GM12892 (cell line): ENCODE data around the gene SLMAP.

ENCODE experiments used
- DNase-seq: peaks from one replicate; pipeline ENCODE4 v3.0.0; 2011; ENCODE audit not compliant: insufficient read length
- FAIRE-seq: peaks from 2 replicates; lab custom pipeline; 2011; peaks lifted over from hg19 to GRCh38; lab: Jason Lieb, UNC
- POLR2A ChIP-seq: IDR thresholded peaks from 2 replicates; pipeline ENCODE4 v1.6.1; 2011; ENCODE audit warnings: low read depth, low read length, control low read depth
- POLR2AphosphoS5 ChIP-seq: IDR thresholded peaks from 2 replicates; pipeline ENCODE4 v1.6.1; 2011; ENCODE audit warnings: low read depth, low read length, control low read depth
- TAF1 ChIP-seq: IDR thresholded peaks from 2 replicates; pipeline ENCODE4 v1.6.1; 2011; ENCODE audit warnings: low read depth, mild to moderate bottlenecking, control low read depth, low read length, borderline replicate concordance

The SLMAP gene

DNA sequence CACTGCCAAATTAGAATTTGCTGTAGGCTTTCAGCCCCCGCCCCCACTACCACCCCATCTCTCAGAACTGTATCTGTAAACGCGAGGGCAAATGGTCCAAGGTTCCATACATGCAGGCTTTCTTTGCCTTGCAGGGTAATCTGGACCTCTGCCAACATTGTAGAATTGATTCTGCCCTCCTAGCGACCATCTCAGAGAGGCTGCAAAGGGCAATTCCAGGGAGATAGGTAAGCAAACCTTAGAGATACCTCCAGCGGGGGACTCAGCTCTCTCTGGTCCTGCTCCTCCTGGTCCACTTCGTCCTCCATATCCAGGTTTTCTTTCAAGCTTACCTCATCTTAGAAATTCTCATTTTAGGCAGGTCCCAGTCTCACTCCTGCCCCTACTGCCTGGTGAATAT is 64.4 kb downstream of the SLMAP start:
- FAIRE-seq: peak; percentile 71
- no peak for DNase-seq
- TF ChIP-seq POLR2A: no peak
- TF ChIP-seq TAF1: no peak
- TF ChIP-seq POLR2AphosphoS5: no peak

DNA sequence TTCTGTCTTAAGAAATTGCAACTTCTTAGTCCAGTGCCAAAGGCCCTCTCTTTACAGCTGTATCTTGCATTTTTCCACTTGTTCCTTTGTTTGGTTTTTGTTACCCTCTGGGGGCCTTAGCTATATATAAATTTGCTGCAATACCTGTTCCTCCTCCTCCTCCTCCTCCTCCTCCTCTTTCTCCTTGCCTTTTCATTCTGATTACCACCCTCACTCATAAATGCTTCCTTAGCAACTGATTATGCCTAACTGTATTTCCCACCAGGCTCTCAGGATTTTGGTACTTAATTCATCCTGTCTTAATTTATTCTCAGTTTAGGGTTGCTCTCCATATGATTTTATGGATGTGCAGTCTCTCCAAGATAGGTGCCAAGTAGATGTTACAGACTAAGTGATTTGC is 65.7 kb downstream of the SLMAP start:
- DNase-seq (no peak), FAIRE-seq (no peak)
- TF ChIP-seq POLR2A (no peak), POLR2AphosphoS5 (no peak), TAF1 (no peak)

DNA sequence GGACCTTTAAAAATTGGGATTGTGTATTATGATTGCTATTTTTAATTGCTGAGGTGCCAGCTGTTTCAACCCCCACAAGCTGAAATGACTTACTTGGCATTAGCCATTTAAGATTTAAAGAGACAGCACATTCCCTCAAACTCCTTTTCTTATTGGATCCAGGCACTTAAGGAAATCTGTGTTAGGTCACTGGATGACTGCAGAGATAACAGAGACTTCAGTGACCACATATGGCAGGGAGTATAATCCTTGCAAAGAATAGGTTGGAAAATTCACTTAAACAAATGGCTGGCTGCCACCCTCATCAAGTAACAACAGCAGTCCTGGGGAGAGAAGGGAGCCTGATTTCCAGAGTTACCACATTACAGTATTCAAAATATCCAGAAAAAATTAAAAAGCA is 66.6 kb downstream of the SLMAP start:
- FAIRE-seq (no peak), DNase-seq (no peak)
- no peak for TF ChIP-seq TAF1
- no peak for TF ChIP-seq POLR2A
- TF ChIP-seq POLR2AphosphoS5: no peak

DNA sequence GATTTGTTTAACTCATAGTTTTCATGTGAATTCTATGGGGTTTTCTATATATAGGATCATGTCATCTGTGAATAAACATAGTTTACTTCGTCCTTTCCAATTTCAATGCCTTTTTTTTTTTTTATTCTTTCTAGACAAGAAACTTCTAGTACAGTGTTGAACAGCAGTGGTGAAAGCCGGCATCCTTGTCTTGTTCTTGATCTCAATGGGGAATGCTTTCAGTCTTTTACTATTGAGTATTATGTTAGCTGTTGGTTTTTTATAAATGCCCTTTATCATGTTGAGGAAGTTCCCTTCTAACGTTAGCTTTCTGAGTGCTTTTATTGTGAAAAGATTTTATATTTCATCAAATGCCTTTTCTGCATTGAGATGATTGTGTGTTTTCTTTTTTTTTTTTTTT is 69.0 kb downstream of the SLMAP start:
- DNase-seq (no peak), FAIRE-seq (no peak)
- TF ChIP-seq POLR2AphosphoS5 (no peak), POLR2A (no peak)

DNA sequence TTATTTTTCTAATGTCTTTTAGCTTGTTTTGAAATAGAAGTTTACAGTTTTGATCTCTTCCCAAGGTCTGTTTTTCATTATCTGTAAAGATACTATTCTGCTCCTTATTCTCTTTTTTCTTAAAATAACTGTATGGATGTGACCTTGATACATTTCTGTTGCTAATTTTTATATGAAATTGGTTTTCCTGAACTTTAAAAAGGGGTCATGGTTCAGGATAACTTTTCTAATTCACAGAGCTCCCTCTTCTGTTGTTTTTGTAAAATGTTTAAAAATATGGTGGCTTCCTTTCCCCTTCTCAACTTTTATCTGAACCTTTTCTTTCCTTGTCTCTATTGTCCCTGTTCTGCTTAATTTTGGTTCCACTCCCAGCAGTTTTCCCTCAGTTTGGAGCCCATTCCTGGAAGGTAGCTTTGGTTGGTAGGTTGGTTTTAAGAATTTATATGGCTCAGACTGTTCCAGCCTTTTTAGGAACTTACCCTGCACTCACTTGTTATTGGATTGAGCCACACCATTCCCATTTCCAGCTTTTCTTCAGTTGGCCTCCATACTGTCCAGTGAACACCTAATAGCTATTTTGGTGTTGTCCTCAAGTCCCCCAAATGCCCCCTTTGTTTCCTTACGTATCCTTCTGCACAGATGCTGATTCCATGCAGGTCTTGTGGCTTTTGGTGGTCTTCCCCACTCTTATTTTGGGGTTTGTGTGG is 70.3 kb downstream of the SLMAP start:
- peak; percentile 66 for FAIRE-seq
- DNase-seq: no peak
- TF ChIP-seq POLR2A (no peak), POLR2AphosphoS5 (no peak)

DNA sequence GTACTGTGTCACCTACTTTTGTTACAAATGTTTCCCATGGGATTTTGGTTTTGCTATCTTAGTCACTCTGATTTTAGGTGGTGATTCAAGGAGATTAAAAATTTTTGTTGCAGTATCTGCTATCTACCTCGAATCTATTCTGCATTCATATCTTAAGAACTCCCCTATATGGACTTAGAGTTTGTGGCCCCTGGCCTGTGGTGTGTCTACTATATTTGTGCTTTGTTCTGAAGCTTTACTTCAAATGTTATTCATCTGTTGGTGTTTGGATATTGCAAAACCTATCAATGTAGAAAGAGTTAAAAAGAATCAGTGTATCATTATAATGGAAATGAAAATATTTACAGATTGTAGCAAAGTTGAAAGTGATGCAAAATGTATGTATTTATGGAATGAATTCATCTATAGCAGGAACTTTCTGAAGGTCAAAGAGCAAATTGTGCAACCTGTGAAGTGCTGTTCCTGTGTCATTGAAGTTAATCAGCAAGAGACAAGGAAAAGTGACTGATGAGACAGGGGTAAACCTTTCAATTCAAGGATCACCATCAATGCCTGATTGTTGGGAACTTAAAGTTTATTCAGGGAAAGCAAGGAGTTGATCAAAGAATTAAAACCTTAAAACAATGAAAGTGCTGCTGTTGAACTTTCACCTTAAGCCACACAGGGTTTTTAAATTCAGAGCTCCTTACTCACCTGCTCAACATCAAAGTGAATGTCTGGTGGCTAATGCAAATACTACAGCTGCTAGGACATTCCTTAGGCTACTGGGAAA is 71.0 kb downstream of the SLMAP start:
- no peak for FAIRE-seq
- no peak for TF ChIP-seq POLR2A
- no peak for TF ChIP-seq POLR2AphosphoS5
- TF ChIP-seq TAF1: no peak
- DNase-seq: no peak

DNA sequence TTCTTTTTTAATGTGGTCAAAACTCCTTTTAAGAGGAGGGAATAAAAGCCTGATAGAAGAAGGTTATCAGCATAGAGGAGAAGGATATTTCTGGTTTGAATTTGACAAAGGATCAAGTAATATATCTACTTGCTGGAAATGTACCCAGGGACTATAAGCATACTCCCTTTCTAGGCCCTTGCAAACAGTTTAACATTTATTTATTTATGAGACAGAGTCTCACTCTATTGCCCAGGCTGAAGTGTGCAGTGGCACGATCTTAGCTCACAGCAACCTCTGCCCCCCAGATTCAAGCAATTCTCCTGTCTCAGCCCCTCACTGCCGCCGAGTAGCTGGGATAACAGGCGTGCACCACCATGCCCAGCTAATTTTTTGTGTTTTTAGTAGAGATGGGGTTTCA is 71.6 kb downstream of the SLMAP start:
- no peak for TF ChIP-seq POLR2AphosphoS5
- no peak for TF ChIP-seq POLR2A
- TF ChIP-seq TAF1: no peak
- peak; percentile 61 for FAIRE-seq

DNA sequence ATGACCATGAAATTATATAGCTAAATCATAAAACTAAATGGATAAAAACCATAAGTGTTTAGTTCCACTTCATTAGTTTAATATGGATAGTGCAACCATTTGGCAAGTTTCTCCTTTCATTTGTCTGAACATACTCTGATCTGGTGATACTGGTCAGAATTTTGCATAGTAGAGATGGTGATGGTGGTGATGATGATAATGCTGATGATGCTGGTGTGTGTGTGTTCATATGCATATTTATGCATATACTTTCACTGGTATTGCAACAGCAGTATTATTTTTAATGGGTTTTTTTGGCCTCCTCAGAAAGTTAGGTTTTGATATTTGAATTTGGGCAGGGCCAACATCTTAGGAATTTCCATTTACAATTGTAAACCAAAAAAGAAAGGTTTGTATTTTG is 76.4 kb downstream of the SLMAP start:
- DNase-seq (no peak), FAIRE-seq (no peak)
- TF ChIP-seq POLR2A (no peak), POLR2AphosphoS5 (no peak), TAF1 (no peak)

More for the DNA sequence above, 71.6 kb downstream of the SLMAP start:
- no peak for DNase-seq

DNA sequence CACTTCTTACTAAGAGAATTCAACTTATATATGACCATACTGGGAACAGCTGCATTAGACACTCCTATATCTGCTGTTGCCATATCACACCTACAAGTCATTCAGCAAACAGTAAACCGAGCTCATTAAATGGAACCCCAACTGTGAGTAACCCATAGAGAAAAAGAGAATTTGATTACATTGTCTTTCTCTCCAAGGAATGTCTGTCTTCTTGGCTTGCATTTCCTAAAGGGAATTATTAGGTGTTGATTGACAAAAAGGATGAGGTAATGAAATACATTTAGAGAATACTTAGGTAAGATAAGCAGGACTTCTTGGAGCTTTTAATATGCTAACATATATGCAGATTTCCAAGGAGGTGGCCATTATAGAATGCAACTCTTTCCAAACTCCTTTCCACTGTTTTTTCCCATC is 76.8 kb downstream of the SLMAP start:
- no peak for FAIRE-seq
- no peak for DNase-seq
- TF ChIP-seq TAF1: no peak
- no peak for TF ChIP-seq POLR2A
- no peak for TF ChIP-seq POLR2AphosphoS5

DNA sequence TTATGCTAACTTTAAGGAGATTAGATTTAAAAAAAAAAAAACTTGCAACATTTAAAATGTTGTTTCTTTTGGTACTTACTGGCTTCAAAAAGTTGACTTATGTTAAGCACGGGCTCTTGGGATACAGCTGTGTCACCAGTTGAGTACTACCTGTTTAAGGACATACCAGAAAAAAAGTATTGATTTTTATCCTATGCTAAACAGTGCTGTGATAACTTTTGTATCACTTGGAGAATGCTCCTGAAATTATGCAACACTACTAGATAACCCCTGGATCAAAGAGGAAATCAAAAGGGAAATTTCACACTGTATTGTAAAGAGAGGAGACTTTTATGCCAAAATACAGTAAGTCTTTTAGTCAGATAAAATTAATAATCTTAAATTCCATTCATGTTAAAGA is 77.7 kb downstream of the SLMAP start:
- FAIRE-seq (no peak), DNase-seq (no peak)
- TF ChIP-seq POLR2AphosphoS5 (no peak), POLR2A (no peak), TAF1 (no peak)

DNA sequence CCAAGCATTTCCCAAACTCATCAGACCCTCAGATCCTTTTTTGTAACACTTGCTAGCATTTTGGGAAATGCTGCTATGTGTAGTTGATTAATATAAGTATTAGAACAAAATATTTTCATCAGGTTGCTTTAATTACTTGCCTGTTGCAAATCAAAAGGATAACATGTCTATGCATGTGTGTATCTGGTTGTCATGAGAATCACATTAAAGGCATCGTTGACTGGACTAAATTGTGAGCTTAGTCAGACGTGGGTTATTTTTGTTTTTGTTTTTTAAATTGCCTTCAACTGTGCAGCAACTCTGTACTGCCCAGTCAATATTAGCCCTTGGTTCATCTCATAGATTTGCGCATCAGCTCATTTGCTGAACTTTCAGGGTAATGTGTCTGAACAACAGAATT is 81.6 kb downstream of the SLMAP start:
- FAIRE-seq (no peak), DNase-seq (no peak)
- TF ChIP-seq TAF1: no peak
- TF ChIP-seq POLR2A: no peak
- TF ChIP-seq POLR2AphosphoS5: no peak

DNA sequence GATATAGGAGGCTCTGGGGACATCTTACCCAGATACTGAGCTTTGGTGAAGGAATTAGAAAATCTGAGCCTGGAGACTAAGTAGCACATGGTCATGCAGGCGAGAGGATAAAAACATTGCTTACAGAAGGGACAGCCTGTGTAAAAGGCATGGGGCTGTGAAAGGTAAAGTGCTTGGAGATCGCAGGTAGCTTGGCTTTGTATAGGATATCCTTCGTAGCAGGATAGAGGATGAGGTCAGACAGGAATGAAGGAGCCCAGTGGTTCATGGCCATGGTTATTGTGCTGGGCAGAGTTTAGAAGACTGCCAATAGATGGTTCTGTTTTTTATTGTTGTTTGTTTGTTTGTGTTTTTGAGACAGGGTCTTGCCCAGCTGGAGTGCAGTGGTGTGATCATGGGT is 82.5 kb downstream of the SLMAP start:
- TF ChIP-seq TAF1 (no peak), POLR2A (no peak), POLR2AphosphoS5 (no peak)
- FAIRE-seq (no peak), DNase-seq (no peak)
